GM11168 (cell line): ENCODE measurements around the gene PLXNB3.
"Not testable (repeated sequence)": the region's sequence is repeated elsewhere in the genome, so short reads cannot be mapped to it uniquely, and the experiment has no call there.

ENCODE experiments used
- in situ Hi-C: fragments of 300-500 bp; cut with MboI; formaldehyde crosslinking; loops from one replicate; pipeline ENCODE4 v1.12.0; 2022; ENCODE audit warnings: low sequenced_read_pairs; ENCODE audit not compliant: unreplicated experiment

PLXNB3 gene

GRCh38 chrX:153763989-153764755 lies at the start of gene PLXNB3:
Gene PLXNB3 (plus strand): TSS chrX:153764249. CDS start chrX:153765536, 1,287 bp downstream.
- in situ Hi-C loops: no loop called here

GRCh38 chrX:153714256-153714655 lies 49.8 kb upstream of the PLXNB3 start:
- in situ Hi-C loops: no loop called here

- in situ Hi-C loops: no loop called here
These were observed 46.6 kb upstream of the PLXNB3 start for GRCh38 chrX:153717445-153717844.

GRCh38 chrX:153719238-153719637 lies 44.8 kb upstream of the PLXNB3 start:
- in situ Hi-C loops: no loop called here

- in situ Hi-C loops: no loop called here
These were observed 44.3 kb upstream of the PLXNB3 start for GRCh38 chrX:153719701-153720100.

GRCh38 chrX:153722704-153723350 lies 41.2 kb upstream of the PLXNB3 start:
- in situ Hi-C loops: no loop called here

- in situ Hi-C loops: no loop called here
These were observed 40.4 kb upstream of the PLXNB3 start for GRCh38 chrX:153723351-153724251.

- in situ Hi-C loops: no loop called here
These were observed 39.6 kb upstream of the PLXNB3 start, which contains the start of the genes ABCD1 and BCAP31 for GRCh38 chrX:153724252-153725038. Gene ABCD1 (plus strand): TSS chrX:153724856. CDS start chrX:153725267, 411 bp downstream. Gene BCAP31 (minus strand): TSS chrX:153724387. CDS start chrX:153723244, 1,143 bp downstream.

- in situ Hi-C loops: no loop called here
These were observed 38.8 kb upstream of the PLXNB3 start for GRCh38 chrX:153725039-153725831.

GRCh38 chrX:153725832-153726285 lies 38.2 kb upstream of the PLXNB3 start:
- in situ Hi-C loops: no loop called here

- in situ Hi-C loops: no loop called here
These were observed 37.5 kb upstream of the PLXNB3 start for GRCh38 chrX:153726286-153727122.

GRCh38 chrX:153727123-153727931 lies 36.7 kb upstream of the PLXNB3 start:
- in situ Hi-C loops: no loop called here

GRCh38 chrX:153728095-153728494 lies 36.0 kb upstream of the PLXNB3 start:
- in situ Hi-C loops: no loop called here

GRCh38 chrX:153728951-153729631 lies 35.0 kb upstream of the PLXNB3 start:
- in situ Hi-C loops: no loop called here

- in situ Hi-C loops: not testable (repeated sequence)
These were observed 33.9 kb upstream of the PLXNB3 start for GRCh38 chrX:153730115-153730514.

- in situ Hi-C loops: no loop called here
These were observed 32.8 kb upstream of the PLXNB3 start for GRCh38 chrX:153731117-153731844.
